Posterior vena cava (tissue), 2 donors: ENCODE results near the gene MGAM2. TPM values are rescaled to one million over a fixed set of nuclear protein-coding genes. Genes with fewer than 3 reads are reported as not detected.

Source experiments
- DNase-seq: peaks from one replicate; pipeline ENCODE4 v3.0.0-alpha.2; 2020; ENCODE audit warnings: low spot score
- intact Hi-C, 2 donors: fragments of 100-400 bp; cut with DNase I; formaldehyde crosslinking; loops; one replicate each; pipeline versions ENCODE4 v1.14.1 to v1.14.2; 2022 to 2023
- total RNA-seq, 2 donors: library from RNA; stranded (reverse); fragmentation: NEBNext Ultra II Directional; extraction: Animal tissue kit (Norgen Biotek cat#: 25700); gene quantifications; one replicate each; pipeline ENCODE4 v1.2.1, GENCODE V29; 2021
- donor health status: DM: yes; HTN: yes; CAD: no.
- donor health status: DM: yes; HTN: yes; CAD: no.

MGAM2 gene
- total RNA-seq, 2 donors from 2014 or later, result 0.24 to 0.51 TPM

- no peak for DNase-seq
- intact Hi-C loops, result no loop called here
Measured at GRCh38 chr7:142112086-142112485, 568 bp downstream of the MGAM2 start.

- no peak for DNase-seq
- intact Hi-C loops, result no loop called here
Measured at GRCh38 chr7:142114207-142114606, 2.7 kb downstream of the MGAM2 start.

GRCh38 chr7:142120524-142120923, 9.0 kb downstream of the MGAM2 start:
- intact Hi-C loops, result no loop called here

GRCh38 chr7:142123184-142123583, 11.7 kb downstream of the MGAM2 start:
- DNase-seq, result no peak
- intact Hi-C loops, result no loop called here

More at GRCh38 chr7:142120524-142120923, 9.0 kb downstream of the MGAM2 start:
- no peak for DNase-seq

- no peak for DNase-seq
- intact Hi-C loops, result no loop called here
Measured at GRCh38 chr7:142125256-142125955, 13.9 kb downstream of the MGAM2 start.

GRCh38 chr7:142130267-142130666, 18.7 kb downstream of the MGAM2 start:
- DNase-seq, result no peak
- intact Hi-C loops, result no loop called here

GRCh38 chr7:142131439-142132185, 20.1 kb downstream of the MGAM2 start:
- no peak for DNase-seq
- intact Hi-C loops, result no loop called here

GRCh38 chr7:142133731-142134148, 22.2 kb downstream of the MGAM2 start:
- intact Hi-C loops, result no loop called here
- no peak for DNase-seq

GRCh38 chr7:142134909-142135308, 23.4 kb downstream of the MGAM2 start:
- DNase-seq, result no peak
- intact Hi-C loops, result no loop called here

- intact Hi-C loops, result no loop called here
- DNase-seq, result no peak
Measured at GRCh38 chr7:142138996-142139395, 27.5 kb downstream of the MGAM2 start.

- DNase-seq, result no peak
- intact Hi-C loops, result no loop called here
Measured at GRCh38 chr7:142139597-142140400, 28.3 kb downstream of the MGAM2 start.

- intact Hi-C loops, result no loop called here
- no peak for DNase-seq
Measured at GRCh38 chr7:142140401-142140959, 29.0 kb downstream of the MGAM2 start.

GRCh38 chr7:142142702-142143101, 31.2 kb downstream of the MGAM2 start:
- intact Hi-C loops, result no loop called here

GRCh38 chr7:142146124-142146523, 34.6 kb downstream of the MGAM2 start:
- no peak for DNase-seq

More at GRCh38 chr7:142142702-142143101, 31.2 kb downstream of the MGAM2 start:
- DNase-seq, result no peak

GRCh38 chr7:142150356-142150755, 38.8 kb downstream of the MGAM2 start:
- intact Hi-C loops, result no loop called here
- DNase-seq, result no peak

More at GRCh38 chr7:142146124-142146523, 34.6 kb downstream of the MGAM2 start:
- intact Hi-C loops, result no loop called here

GRCh38 chr7:142150869-142151268, 39.4 kb downstream of the MGAM2 start:
- intact Hi-C loops, result no loop called here
- DNase-seq, result no peak

- DNase-seq, result no peak
- intact Hi-C loops, result no loop called here
Measured at GRCh38 chr7:142152076-142152475, 40.6 kb downstream of the MGAM2 start.

GRCh38 chr7:142153400-142153799, 41.9 kb downstream of the MGAM2 start:
- intact Hi-C loops, result no loop called here
- no peak for DNase-seq

GRCh38 chr7:142158736-142159496, 47.4 kb downstream of the MGAM2 start:
- no peak for DNase-seq
- intact Hi-C loops, result no loop called here
